Neuron (in vitro differentiated cells): ENCODE results near the gene HDLBP.

ENCODE experiments used
- H2AFZ ChIP-seq: one replicate; pipeline ENCODE4 v1.6.1; 2013; ENCODE audit warnings: low read depth, mild to moderate bottlenecking, inconsistent platforms, low read length, moderate library complexity
- H3K27me3 ChIP-seq: one replicate; pipeline ENCODE4 v1.6.1; 2013; ENCODE audit warnings: low read length; ENCODE audit not compliant: insufficient read depth
- H3K36me3 ChIP-seq: one replicate; pipeline ENCODE4 v1.6.1; 2013; ENCODE audit warnings: low read length; ENCODE audit not compliant: insufficient read depth
- H3K4me1 ChIP-seq: one replicate; pipeline ENCODE4 v1.6.1; 2013; ENCODE audit warnings: low read length; ENCODE audit not compliant: insufficient read depth
- H3K4me3 ChIP-seq: 2 replicates; pipeline ENCODE4 v1.5.1; 2013; ENCODE audit warnings: mild to moderate bottlenecking, low read length, moderate library complexity
- H3K9me3 ChIP-seq: one replicate; pipeline ENCODE4 v1.6.1; 2013; ENCODE audit warnings: low read length

Gene HDLBP

DNA sequence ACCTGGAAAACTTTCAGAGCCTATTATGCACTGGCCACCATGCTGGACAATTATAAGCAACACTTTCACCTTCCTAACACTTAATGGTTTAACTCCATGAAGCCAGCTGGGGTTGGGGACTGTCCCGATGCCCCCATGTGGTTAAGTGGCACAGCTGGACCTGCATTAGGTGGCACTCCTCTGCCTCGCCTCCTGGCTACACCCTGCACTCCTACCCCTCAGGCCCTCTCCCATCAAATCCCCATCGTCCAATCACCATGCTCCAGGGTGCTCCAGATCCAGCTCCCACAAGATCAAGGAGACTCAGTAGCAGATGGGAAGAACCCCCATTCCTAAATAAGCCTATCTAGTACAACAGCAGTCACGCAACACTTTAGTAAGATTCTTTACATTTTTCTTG, 53.8 kb downstream of the HDLBP start:
- Histone ChIP-seq H3K9me3 (no peaks in the 10 kb centered on the region), H3K4me3 (no peak overlapping the region), H3K27me3 (no peaks in the 10 kb centered on the region), H3K36me3 (peaks cover 79% of the 10 kb centered on the region), H2AFZ (no peak overlapping the region), H3K4me1 (no peaks in the 10 kb centered on the region)

DNA sequence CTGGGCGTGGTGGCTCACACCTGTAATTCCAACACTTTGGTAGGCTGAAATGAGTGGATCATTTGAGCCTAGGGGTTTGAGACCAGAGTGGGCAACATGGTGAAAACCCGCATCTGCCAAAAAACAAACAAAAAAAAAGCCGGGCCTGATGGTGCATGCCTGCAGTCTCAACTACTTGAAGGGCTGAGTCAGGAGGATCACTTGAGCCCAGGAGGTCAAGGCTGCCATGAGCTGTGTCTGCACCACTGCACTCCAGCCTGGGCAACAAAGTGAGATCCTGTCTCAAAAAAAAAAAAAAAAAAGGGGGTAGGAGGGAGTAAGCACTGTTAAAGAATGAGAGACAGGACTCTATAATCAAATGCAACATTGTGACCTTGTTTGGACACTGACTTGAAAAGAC, 54.6 kb downstream of the HDLBP start:
- Histone ChIP-seq H3K27me3 (no peaks in the 10 kb centered on the region), H3K4me1 (no peaks in the 10 kb centered on the region), H3K9me3 (no peaks in the 10 kb centered on the region), H3K36me3 (peaks cover 79% of the 10 kb centered on the region), H2AFZ (no peak overlapping the region), H3K4me3 (no peak overlapping the region)

DNA sequence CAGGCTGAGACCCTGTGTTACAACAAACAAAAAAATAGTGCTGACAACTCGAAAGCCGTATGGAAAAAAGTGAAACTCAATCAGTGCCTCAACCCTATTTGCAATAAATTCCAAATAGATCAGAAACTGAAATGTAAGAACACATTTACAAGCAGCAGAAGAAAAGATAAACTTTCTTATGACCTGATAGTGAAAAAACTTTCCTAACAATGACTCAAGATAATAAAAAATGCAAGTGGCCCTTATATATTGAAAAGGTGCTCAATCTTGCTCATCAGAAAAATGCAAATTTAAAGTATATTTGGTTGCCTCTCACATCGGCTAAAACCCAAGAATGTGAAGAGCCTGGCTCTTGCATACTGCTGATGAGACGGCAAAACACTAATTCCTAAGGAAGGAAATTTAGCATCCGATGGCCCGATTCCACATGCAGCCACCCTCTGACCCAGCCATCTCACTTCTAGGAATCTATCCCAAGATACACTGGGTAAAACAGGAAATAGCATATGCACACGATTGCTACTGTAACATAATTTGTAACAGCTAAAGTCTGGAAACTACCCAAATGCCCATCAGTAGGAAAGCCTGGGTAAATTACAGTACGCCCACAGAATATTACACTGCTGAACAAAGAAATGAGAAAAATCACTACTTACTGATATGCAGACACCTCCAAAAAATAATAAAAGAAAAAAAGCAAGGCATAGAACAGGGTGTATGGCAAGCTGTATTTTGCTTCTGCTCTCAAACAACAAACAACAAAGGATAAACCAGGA, 56.8 kb downstream of the HDLBP start:
- Histone ChIP-seq H3K36me3 (peaks cover 84% of the 10 kb centered on the region), H2AFZ (no peak overlapping the region), H3K4me3 (no peak overlapping the region), H3K4me1 (no peaks in the 10 kb centered on the region), H3K27me3 (no peaks in the 10 kb centered on the region), H3K9me3 (no peaks in the 10 kb centered on the region)

DNA sequence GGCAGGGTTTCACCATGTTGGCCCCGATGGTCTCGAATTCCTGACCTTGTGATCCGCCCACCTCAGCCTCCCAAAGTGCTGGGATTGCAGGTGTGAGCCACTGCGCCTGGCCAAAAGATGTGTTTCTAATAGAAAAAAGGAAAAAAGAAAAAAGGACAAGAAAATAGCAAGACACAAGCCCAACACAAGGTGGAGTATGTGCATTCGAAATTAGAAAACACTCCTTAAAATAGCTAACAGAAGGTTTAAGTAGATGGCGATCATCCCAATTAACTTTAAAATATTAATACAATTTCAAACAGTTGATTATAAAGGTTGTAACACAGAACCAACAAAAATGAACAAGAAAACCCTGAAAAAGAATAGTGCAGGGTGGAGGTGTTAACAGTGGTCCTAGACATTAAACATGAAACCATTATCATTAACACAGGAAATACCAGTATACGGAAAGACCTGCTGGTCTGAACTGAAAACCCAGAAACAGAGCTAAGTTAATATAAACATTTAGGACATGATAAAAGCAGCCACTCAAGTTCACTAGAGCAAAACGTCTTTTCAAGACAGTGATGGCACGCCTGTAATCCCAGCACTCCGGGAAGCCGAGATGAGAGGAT, 57.9 kb downstream of the HDLBP start:
- Histone ChIP-seq H3K4me1 (no peaks in the 10 kb centered on the region), H3K36me3 (peaks cover 84% of the 10 kb centered on the region), H3K27me3 (no peaks in the 10 kb centered on the region)

DNA sequence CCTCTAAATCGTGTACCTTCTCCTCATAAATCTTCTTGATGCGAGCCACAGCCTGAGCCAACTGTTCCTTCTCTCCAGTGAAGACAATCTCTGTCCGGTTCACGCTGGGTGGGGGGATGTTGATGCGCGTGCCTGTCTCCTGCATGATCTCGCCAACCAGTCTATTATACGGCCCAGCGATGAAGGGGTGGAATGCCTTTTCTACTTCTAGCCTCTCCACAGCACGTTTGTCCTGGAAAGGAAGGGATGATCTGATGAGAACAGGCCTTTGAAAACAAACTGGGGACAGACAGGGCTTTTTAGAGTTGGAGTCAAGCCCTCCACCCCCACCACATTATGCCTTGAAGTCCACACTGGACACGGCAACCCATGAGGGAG, 59.3 kb downstream of the HDLBP start:
- H2AFZ ChIP-seq, result no peak overlapping the region
- no peak overlapping the region for H3K4me3 ChIP-seq
- H3K9me3 ChIP-seq, result no peaks in the 10 kb centered on the region
- H3K4me1 ChIP-seq, result no peaks in the 10 kb centered on the region
- no peaks in the 10 kb centered on the region for H3K27me3 ChIP-seq
- H3K36me3 ChIP-seq, result peaks cover 83% of the 10 kb centered on the region

More for the DNA sequence above, 57.9 kb downstream of the HDLBP start:
- no peak overlapping the region for H3K4me3 ChIP-seq
- no peak overlapping the region for H2AFZ ChIP-seq
- no peaks in the 10 kb centered on the region for H3K9me3 ChIP-seq

DNA sequence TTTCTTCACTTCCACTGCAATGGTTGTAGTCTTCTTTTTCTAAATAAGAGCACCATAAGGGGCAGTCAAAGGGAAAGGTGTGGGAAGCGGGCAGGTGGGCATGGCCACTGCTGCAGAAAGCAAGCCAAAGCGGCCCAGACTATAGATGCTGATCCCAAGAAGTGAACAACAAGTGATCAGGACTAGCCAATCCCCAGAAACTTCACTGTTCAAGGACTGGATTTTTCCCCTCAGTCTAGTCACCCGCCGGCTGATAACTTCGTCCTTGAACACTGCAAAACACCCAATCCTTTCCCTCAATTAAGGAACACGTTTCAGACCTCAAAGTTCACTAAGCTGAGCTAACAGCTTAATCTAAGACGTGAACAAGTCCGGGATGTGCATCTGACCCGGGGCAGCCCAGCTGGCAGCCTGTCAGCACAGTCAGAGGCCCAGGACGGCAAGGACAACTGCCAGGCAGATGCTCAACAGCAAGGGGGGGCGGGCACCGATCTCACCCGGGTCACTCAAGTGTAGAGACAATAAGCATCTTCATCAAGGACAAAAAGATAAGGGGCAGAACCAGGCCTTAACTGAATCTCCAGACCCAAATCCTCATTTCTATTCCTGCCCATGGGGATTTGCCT, 59.8 kb downstream of the HDLBP start:
- no peaks in the 10 kb centered on the region for H3K9me3 ChIP-seq
- H3K27me3 ChIP-seq, result no peaks in the 10 kb centered on the region
- no peak overlapping the region for H2AFZ ChIP-seq
- no peak overlapping the region for H3K4me3 ChIP-seq
- no peaks in the 10 kb centered on the region for H3K4me1 ChIP-seq
- H3K36me3 ChIP-seq, result peaks cover 84% of the 10 kb centered on the region

DNA sequence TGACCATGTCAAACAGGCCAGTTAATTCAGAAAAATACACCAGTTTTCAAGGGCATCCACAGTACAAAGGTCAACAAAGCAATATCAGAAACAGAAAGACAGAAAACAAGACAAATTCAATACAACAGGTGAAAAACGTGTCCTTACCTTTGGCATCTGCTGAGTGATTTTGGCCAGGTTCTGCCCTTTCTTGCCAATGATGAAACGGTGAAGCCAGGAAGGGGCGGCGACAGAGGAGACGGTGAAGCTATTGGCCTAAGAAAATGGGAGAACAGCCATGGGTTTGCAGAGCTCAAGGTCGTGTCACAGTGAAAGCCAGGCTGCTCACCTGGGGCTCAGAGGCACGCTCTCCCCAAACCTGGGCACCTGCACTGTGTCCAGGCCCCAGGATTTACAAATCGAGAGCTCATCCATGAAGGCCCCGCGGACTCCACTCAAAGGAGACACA, 60.5 kb downstream of the HDLBP start:
- Histone ChIP-seq H3K9me3 (no peaks in the 10 kb centered on the region), H3K4me1 (no peaks in the 10 kb centered on the region), H2AFZ (no peak overlapping the region), H3K27me3 (no peaks in the 10 kb centered on the region), H3K36me3 (peaks cover 86% of the 10 kb centered on the region), H3K4me3 (no peak overlapping the region)

DNA sequence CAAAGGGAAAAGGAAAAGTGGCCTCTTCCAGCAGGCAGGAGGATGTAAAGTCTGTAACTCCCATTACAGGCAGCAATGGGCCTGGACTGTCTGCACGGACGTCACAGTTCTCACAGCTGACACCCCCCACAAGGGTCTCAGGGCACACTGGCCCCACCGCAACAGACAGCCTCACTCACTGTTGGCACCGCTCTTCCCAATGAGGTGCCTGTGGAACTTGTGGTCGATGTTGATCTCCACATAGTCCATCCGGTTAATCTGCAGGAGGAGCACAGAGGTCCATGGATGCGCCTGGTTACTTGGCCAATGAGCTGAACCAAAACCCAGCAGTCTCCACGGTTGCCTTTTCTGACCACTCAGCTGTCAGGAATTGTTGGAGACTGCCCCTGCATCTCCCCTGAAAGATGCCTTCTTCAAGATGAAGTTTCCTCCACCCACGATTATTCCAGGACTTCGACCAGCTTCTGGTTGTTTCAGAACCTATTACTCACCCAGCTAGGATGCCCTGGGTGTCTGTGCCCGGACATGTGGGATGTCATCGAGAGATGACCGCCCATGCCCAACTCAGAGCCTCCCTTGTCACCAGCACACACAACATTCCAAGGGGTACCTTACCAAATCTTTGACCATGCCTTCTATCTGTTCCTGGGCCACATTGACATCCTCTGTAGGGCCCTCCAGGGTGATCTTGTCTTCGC, 62.5 kb downstream of the HDLBP start:
- no peak overlapping the region for H3K4me3 ChIP-seq
- H2AFZ ChIP-seq, result no peak overlapping the region
- H3K9me3 ChIP-seq, result no peaks in the 10 kb centered on the region
- peaks cover 92% of the 10 kb centered on the region for H3K36me3 ChIP-seq
- no peaks in the 10 kb centered on the region for H3K27me3 ChIP-seq
- H3K4me1 ChIP-seq, result no peaks in the 10 kb centered on the region

DNA sequence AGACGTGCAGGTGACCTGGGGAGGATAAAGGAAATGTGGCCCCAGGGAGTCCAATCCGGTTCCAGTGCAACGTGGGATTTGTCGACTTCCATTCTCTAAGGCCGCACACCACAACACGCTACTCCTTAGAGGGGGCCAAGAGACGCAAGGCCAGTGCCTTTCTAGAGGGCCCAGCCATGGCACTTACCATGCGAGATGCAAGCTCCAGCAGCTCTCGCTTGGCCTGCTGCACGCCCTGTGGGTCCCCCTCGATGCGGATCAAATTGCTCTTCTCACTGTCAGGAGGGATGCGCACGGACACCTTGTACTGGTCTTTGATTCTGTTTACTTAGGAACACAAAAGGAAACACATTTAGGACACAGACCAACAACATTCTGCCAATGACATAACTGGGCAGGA, 65.8 kb downstream of the HDLBP start:
- Histone ChIP-seq H3K4me1 (no peaks in the 10 kb centered on the region), H3K9me3 (no peaks in the 10 kb centered on the region), H2AFZ (no peak overlapping the region), H3K4me3 (no peak overlapping the region), H3K27me3 (no peaks in the 10 kb centered on the region), H3K36me3 (peaks cover 94% of the 10 kb centered on the region)

DNA sequence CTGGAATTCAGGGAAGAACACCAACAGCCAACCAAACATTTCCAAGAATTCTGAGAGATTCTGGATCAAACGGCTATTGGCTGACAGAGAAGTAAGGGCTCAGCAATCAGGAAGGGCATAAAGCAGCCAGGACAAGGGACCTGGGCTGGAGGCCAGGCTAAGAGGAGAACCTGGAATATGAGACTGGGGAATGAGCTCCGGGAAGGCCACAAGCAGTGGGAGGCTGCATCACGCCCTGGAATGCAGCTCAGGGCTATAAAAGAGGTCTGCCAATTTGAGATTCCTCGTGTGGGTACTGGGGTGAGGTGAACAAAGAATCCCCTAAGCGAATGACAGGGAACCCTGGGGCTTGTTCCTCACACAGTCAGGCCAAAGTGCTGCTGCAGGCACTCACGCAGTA, 66.6 kb downstream of the HDLBP start:
- peaks cover 97% of the 10 kb centered on the region for H3K36me3 ChIP-seq
- H2AFZ ChIP-seq, result no peak overlapping the region
- H3K4me3 ChIP-seq, result no peak overlapping the region
- H3K4me1 ChIP-seq, result no peaks in the 10 kb centered on the region
- H3K9me3 ChIP-seq, result no peaks in the 10 kb centered on the region
- H3K27me3 ChIP-seq, result no peaks in the 10 kb centered on the region

DNA sequence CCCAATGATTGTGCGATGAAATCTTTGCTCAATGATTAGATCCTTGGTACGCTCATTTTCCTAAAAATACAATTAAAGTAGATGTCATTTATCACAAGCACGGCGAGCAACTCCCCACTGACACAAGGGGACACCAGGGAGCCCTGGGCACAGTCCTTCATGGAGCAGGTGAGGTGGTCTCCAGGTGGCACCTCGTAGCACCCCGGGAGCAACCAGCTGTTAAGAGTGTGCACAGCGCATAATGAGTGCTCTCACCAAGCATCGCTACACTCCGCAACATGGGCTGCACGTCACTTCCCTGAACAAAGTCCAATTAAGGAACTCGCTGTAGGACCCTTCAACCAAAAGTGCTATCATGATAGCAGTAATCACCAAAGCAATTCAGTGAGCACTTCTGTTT, 67.2 kb downstream of the HDLBP start:
- H3K4me3 ChIP-seq, result no peak overlapping the region
- no peaks in the 10 kb centered on the region for H3K27me3 ChIP-seq
- peaks cover 96% of the 10 kb centered on the region for H3K36me3 ChIP-seq
- H3K4me1 ChIP-seq, result no peaks in the 10 kb centered on the region
- no peaks in the 10 kb centered on the region for H3K9me3 ChIP-seq
- no peak overlapping the region for H2AFZ ChIP-seq

DNA sequence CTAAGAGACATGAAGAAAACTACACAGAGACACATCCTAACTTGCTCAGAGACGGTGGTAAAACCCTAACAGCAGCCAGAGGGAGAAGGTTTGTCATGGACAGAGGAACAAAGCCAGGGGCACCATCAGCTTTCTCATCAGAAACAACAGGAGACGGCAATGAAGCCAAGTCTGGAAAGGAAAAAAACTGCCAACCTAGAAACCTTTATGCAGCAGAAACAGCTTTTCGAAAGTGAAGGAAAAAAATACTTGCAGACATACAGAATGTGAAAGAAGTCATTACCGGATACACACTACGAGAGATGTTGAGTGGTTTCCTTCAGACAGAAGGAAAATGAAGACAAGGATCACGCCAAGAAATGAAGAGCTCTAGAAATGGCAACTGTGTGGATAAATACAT, 71.1 kb downstream of the HDLBP start:
- no peaks in the 10 kb centered on the region for H3K4me1 ChIP-seq
- H3K27me3 ChIP-seq, result no peaks in the 10 kb centered on the region
- no peak overlapping the region for H3K4me3 ChIP-seq
- no peaks in the 10 kb centered on the region for H3K9me3 ChIP-seq
- H2AFZ ChIP-seq, result no peak overlapping the region
- H3K36me3 ChIP-seq, result peaks cover 93% of the 10 kb centered on the region

DNA sequence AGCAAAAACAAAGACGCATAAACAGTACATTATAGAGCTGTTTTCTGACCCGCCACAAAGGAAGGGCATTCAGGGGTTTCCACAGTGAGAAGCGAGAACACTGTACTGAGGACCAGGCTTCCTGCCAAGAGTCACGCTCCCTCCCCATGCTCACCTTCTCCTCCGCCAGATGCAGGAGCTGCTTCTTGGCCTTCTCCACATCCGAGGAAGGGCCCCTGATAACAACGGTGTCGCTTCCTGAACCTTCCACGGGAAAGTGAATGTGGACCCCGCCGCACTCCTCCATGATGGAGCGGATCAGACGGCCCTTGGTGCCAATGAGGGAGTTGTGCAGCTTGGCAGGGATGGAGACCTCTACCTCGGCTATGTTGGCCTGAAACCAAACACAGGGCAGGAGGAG, 73.2 kb downstream of the HDLBP start:
- H3K4me3 ChIP-seq, result no peak overlapping the region
- H2AFZ ChIP-seq, result no peak overlapping the region
- no peaks in the 10 kb centered on the region for H3K9me3 ChIP-seq
- H3K27me3 ChIP-seq, result no peaks in the 10 kb centered on the region
- H3K36me3 ChIP-seq, result peaks cover 93% of the 10 kb centered on the region
- H3K4me1 ChIP-seq, result no peaks in the 10 kb centered on the region
